ENCODE data around the gene ZNF74.
A peak's percentile ranks its signal among the peaks of the same experiment; 100 is the strongest.

ZNF74 gene

GRCh38 chr22:20397498-20397897 is 3.5 kb downstream of the ZNF74 start:
- H3K4me1 ChIP-seq (ENCODE audit: control insufficient read depth, insufficient read depth, low read length): 0 out of 2 replicates have a peak, but pooled peaks cover 2% of the 10 kb centered on the region
- H3K9me3 ChIP-seq (ENCODE audit: control insufficient read depth, insufficient read depth, low read depth, low read length): no peaks in the 10 kb centered on the region
- no peak overlapping the region for H3K4me3 ChIP-seq (ENCODE audit: low read depth, low read length)
- no peak overlapping the region for H3K27ac ChIP-seq (ENCODE audit: extremely low read depth, low read depth, low read length)
- H3K36me3 ChIP-seq (ENCODE audit: control insufficient read depth in 2 of 2, insufficient read depth in 1 of 2, low read length in 2 of 2): peaks cover 0 to 29% of the 10 kb centered on the region in 2 experiments; a peak in 1 of 3 replicates
- TF ChIP-seq GLI4 (tag by site-specific recombination; IDR thresholded peaks at IDR 0.05) (no peak), ZNF274 (IDR thresholded peaks at IDR 0.05; ENCODE audit: low read length) (no peak), ZNF274 (tag by site-specific recombination; IDR thresholded peaks at IDR 0.05; ENCODE audit: borderline replicate concordance) (no peak), ZNF146 (tag by site-specific recombination; IDR thresholded peaks at IDR 0.05) (peak; percentile 89)
- ChIA-PET POLR2A (no interaction called here), CTCF (interaction anchor here (0.6 kb wide), 1 partner anchor 254 kb away, joined by 3 read pairs; no protein-coding TSS in a partner anchor)

GRCh38 chr22:20398420-20398819 is 4.5 kb downstream of the ZNF74 start:
- Histone ChIP-seq H3K27ac (ENCODE audit: extremely low read depth, low read depth, low read length) (no peak overlapping the region), H3K36me3 (ENCODE audit: control insufficient read depth in 2 of 2, insufficient read depth in 1 of 2, low read length in 2 of 2) (peaks cover 0 to 37% of the 10 kb centered on the region in 2 experiments; a peak in 1 of 3 replicates), H3K4me3 (ENCODE audit: low read depth, low read length) (no peak overlapping the region), H3K4me1 (ENCODE audit: control insufficient read depth, insufficient read depth, low read length) (0 out of 2 replicates have a peak, but pooled peaks cover 2% of the 10 kb centered on the region), H3K9me3 (ENCODE audit: control insufficient read depth, insufficient read depth, low read depth, low read length) (no peaks in the 10 kb centered on the region)
- ChIA-PET POLR2A (no interaction called here), CTCF (interaction anchor here (0.7 kb wide), 1 partner anchor 160 kb away, joined by 3 read pairs; no protein-coding TSS in a partner anchor)
- TF ChIP-seq PRDM4 (tag by site-specific recombination; IDR thresholded peaks at IDR 0.05): no peak
- no peak for TF ChIP-seq ZIC2 (tag by site-specific recombination; IDR thresholded peaks at IDR 0.05)
- no peak for TF ChIP-seq ZNF175 (tag by site-specific recombination; IDR thresholded peaks at IDR 0.05)
- no peak for TF ChIP-seq ZSCAN5A (tag by site-specific recombination; IDR thresholded peaks at IDR 0.05)
- TF ChIP-seq ZBTB21 (tag by site-specific recombination; IDR thresholded peaks at IDR 0.05): no peak
- TF ChIP-seq, protein P1, sequence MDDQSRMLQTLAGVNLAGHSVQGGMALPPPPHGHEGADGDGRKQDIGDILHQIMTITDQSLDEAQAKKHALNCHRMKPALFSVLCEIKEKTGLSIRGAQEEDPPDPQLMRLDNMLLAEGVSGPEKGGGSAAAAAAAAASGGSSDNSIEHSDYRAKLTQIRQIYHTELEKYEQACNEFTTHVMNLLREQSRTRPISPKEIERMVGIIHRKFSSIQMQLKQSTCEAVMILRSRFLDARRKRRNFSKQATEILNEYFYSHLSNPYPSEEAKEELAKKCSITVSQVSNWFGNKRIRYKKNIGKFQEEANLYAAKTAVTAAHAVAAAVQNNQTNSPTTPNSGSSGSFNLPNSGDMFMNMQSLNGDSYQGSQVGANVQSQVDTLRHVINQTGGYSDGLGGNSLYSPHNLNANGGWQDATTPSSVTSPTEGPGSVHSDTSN (CRISPR knock-in tag; IDR thresholded peaks at IDR 0.05): no peak
- no peak for TF ChIP-seq SP7 (tag by site-specific recombination; IDR thresholded peaks at IDR 0.05)
- no peak for TF ChIP-seq ZNF174 (tag by site-specific recombination; IDR thresholded peaks at IDR 0.05)
- no peak for TF ChIP-seq ZNF677 (tag by site-specific recombination; IDR thresholded peaks at IDR 0.05)

- Histone ChIP-seq H3K4me3 (ENCODE audit: low read depth, low read length) (no peak overlapping the region), H3K9me3 (ENCODE audit: control insufficient read depth, insufficient read depth, low read depth, low read length) (no peaks in the 10 kb centered on the region), H3K27ac (ENCODE audit: extremely low read depth, low read depth, low read length) (no peak overlapping the region), H3K4me1 (ENCODE audit: control insufficient read depth, insufficient read depth, low read length) (0 out of 2 replicates have a peak, but pooled peaks cover 2% of the 10 kb centered on the region), H3K36me3 (ENCODE audit: control insufficient read depth in 2 of 2, insufficient read depth in 1 of 2, low read length in 2 of 2) (peaks cover 0 to 53% of the 10 kb centered on the region in 2 experiments; a peak in 1 of 3 replicates)
- POLR2A ChIA-PET: no interaction called here
- CTCF ChIA-PET: interaction anchor here (1.0 kb wide), 1 partner anchor 9 kb away, joined by 4 read pairs; no protein-coding TSS in a partner anchor
- TF ChIP-seq ZBTB48 (tag by site-specific recombination; IDR thresholded peaks at IDR 0.05) (no peak), ZNF140 (tag by site-specific recombination; IDR thresholded peaks at IDR 0.05) (no peak), ZNF513 (tag by site-specific recombination; IDR thresholded peaks at IDR 0.05) (no peak), ZFP69B (tag by site-specific recombination; IDR thresholded peaks at IDR 0.05) (no peak), HOXD13 (CRISPR knock-in tag; IDR thresholded peaks at IDR 0.05; ENCODE audit: borderline replicate concordance) (no peak), EGR2 (tag by site-specific recombination; IDR thresholded peaks at IDR 0.05; ENCODE audit: low read depth) (no peak), RBAK (tag by site-specific recombination; IDR thresholded peaks at IDR 0.05) (no peak)
- TF ChIP-seq, protein P2, sequence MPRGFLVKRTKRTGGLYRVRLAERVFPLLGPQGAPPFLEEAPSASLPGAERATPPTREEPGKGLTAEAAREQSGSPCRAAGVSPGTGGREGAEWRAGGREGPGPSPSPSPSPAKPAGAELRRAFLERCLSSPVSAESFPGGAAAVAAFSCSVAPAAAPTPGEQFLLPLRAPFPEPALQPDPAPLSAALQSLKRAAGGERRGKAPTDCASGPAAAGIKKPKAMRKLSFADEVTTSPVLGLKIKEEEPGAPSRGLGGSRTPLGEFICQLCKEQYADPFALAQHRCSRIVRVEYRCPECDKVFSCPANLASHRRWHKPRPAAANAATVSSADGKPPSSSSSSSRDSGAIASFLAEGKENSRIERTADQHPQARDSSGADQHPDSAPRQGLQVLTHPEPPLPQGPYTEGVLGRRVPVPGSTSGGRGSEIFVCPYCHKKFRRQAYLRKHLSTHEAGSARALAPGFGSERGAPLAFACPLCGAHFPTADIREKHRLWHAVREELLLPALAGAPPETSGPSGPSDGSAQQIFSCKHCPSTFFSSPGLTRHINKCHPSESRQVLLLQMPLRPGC (tag by site-specific recombination; IDR thresholded peaks at IDR 0.05): no peak
Measured at GRCh38 chr22:20399866-20400605, 6.1 kb downstream of the ZNF74 start.

Data from HEK293 (cell line).